HG03135 (cell line): ENCODE data around the gene OR8B8.
"Not testable (repeated sequence)": the region's sequence is repeated elsewhere in the genome, so short reads cannot be mapped to it uniquely, and the experiment has no call there.

Source experiments
- ATAC-seq: cut with Tn5 transposase; IDR thresholded peaks from one replicate; pipeline ENCODE4 v1.9.1; 2021; ENCODE audit warnings: mild to moderate bottlenecking, moderate library complexity; ENCODE audit not compliant: unreplicated experiment

OR8B8 gene, protein sequence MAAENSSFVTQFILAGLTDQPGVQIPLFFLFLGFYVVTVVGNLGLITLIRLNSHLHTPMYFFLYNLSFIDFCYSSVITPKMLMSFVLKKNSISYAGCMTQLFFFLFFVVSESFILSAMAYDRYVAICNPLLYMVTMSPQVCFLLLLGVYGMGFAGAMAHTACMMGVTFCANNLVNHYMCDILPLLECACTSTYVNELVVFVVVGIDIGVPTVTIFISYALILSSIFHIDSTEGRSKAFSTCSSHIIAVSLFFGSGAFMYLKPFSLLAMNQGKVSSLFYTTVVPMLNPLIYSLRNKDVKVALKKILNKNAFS

DNA sequence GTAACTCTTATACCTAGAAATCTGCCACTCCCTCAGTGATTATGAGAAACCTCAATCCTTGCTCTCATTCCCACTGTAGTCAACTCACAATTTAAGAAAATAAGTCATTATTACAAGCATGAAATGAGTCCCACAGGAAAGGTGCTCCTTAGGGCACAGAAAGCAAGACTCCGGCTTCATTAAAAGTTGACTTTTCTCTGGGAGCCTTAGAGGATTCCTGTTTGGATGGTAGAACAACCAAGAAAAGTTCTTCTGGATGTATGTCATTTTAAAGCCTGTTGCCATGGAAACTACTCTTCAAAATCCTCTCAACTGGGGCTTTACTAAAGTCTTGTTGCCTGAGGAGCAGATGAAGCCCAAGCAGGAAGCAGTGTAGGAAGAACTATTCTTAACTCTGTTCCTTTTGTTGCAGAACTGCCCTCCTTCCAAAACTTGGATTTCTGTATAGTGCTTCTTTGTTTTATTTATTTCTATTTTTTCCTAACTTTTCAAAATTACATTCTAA, at the start of gene OR8B8:
Gene OR8B8 (minus strand): TSS at position 51 of the 505 bp plus-strand sequence. CDS start 4,611 bp downstream, outside the sequence.
- no peak for ATAC-seq

DNA sequence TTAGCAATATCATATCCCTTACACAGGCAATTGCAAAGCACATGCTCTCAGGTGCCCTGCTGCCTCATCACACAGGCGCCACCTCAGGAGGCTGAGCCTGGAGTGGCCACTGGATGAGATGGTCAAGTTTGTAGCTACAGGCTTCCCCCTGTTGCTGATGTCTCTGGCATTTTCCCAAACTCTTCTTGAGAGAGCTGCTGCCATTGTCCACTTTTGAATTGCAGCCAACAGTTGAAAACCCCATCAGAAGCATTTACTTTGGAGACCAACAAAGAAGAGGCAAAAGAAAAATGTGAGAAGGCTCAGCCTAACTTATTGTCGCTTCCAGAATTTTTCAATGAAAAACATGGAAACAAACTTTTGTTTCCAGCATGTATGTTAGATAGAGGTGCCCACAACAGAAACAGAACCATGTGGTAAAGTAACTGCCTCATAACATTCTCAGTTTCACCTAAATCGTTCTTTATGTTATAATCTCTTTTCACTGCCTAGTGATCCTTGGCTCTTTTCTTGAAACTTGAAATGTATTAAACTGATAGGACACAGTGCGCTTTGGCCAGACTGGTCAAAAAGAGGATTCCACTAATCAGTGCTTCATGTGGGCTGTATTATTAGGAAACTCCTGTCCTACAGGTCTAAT, 47.6 kb upstream of the OR8B8 start:
- no peak for ATAC-seq

DNA sequence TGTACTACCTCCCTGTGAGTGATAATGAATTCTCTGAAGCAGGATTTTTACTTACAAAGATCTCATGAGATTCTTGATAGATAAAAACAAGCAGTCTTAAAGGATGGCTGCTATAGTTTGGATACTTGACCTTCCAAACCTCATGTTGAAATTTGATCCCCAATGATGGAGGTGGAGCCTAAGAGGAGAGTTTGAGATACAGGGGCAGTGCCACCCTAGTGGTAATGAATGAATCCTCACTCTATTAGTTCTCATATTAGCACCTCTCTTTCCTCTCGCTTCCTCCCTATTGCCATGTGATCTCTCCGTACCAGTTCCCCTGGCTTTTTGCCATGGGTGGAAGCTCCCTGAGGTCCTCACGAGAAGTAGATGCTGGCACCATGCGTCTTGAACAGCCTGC, 37.9 kb upstream of the OR8B8 start:
- no peak for ATAC-seq

DNA sequence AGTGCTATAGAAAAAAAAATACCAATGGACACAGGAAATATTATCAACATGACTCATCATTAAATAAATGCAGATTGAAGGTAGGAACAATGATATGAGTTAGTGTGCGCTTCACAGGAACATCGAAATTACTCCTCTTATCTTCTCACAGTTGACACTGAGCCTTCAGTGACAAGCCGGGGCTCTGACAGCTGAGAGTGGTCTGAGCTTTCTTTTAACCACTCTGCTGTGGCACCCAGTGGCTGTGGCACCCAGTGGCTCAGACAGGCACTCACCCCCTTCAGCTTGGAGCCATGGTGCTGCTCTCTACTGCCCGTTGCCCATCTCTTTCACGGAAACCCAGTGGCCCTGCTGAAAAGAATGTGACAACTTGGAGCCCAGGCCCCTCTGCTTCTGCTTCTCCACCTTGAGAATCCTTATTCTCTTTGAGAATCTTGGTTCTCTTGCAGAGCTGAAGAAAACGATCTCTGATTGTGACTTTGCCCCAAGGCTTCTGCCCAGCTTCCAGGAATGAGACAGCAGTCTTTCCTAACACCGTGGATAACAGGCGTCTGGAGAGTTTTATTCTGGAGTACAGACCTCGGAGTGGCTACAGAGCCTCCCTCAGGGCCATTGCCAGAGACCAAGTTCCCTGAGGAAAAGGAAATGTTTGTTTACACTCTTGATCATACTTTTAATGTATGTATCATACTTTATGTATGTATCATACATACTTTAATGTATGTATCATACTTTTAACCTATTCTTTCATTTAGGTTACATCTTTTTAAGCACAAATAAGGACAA, 37.1 kb upstream of the OR8B8 start:
- ATAC-seq = no peak

DNA sequence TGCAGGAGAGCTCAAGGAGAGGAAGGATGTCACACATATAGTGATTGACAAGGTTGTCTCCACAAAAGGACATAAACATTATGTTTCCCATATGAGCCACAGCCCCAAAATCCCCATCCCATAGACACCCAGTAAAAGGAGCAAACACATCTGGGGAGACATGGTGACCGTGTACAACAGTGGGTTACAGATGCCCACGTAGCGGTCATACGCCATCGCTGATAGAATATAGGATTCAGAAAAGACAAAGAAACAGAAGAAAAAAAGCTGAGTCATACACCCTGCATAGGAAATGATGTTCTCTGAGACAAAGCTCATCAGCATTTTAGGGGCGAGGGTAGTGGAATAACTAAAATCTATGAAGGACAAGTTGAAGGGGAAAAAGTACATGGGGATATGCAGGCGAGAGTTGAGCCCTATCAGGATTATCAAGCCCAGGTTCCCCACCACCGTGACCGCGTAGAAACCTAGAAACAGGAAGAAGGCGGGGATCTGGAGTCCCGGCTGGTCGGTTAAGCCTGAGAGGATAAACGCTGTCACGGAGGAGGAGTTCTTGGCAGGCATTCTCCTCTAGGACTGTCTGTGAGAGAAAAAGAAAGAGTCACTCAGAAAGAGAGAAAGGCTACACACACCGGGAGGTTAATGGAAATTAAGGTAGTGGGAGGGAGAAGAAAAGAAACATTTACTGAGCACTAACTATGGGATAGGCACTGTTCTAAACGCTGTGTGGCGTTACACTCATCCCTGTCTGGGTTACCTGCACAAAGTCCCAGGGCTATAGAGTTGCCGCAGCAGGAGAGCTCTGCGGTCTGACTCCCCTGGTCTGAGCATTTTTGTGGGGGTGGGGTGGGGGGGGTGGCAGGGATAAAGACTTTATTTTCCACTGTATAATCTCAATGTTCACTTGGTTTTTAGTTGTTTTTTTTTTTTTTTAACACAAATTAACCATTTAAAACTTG, 36.1 kb upstream of the OR8B8 start:
- ATAC-seq = no peak

DNA sequence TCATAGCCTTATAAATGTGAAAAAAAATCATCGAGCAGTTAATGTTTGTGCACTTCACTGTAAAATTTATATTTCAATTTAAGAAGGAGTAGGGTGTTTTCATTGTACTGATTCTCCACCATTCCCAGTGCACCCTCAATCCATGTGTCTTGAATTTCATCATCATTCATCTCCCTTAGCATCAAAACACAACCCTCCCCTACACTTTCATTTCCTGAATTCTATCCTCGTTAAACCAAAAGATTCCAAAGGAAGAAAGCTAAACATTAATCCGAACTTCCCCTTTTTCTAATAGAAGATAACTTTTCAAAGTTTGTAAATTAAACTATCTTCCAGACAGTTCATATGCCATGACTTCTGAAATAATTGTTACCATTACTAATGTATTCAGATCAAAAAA, 34.1 kb upstream of the OR8B8 start:
- no peak for ATAC-seq

DNA sequence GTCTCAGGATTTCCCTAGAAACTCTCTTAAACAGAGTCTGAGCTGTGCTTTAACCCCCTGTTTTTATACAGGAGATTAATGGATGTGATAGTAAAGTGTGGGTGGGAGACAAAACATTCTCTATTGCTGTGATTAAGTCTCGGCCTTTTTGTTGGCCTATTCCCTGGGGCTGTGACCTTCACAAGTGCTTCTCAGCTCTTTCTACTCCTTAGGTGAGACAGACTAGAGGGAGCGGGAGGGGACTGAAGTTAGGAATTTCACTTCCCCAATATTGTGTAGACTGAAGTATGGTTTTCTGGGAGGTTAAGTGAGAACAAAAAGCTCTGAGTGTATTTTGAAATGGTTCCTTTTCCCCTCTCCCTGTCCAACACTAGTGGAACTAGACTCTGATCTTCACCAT, 29.8 kb upstream of the OR8B8 start:
- ATAC-seq = no peak

DNA sequence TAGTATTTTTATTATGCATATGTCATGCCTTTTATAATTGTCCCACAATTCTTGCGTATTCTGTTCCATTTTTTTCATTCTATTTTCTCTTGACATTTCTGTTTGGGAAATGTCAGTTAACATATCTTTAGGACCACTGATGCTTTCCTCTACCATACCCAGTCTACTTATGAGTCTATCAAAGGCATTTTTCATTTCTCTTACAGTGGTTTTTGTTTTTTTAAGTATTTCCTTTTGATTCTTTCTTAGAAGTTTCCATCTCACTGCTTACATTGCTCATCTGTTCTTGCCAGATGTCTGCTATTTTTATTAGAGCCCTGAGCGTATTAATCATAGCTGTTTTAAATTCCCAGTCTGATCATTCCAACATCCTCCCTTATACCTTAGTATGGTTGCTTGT, 29.3 kb upstream of the OR8B8 start:
- no peak for ATAC-seq

DNA sequence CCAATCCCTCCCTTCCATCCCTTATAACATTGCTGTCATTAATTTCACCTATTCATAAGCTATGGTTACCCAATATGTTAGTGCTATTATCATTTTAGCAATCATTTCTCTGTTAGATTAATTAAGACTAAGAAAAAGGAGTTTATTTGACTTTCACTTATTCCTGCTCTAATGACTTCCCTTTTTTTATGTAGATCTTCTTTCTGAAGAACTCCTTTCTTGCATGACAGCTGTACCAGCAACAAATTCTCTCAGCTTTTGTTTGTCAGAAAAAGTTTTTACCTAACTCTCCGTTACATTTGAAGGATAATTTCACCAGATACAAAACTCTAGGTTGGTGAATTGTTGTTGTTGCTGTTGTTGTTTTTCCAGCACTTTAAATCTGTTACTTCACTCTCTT, 28.6 kb upstream of the OR8B8 start:
- no peak for ATAC-seq

DNA sequence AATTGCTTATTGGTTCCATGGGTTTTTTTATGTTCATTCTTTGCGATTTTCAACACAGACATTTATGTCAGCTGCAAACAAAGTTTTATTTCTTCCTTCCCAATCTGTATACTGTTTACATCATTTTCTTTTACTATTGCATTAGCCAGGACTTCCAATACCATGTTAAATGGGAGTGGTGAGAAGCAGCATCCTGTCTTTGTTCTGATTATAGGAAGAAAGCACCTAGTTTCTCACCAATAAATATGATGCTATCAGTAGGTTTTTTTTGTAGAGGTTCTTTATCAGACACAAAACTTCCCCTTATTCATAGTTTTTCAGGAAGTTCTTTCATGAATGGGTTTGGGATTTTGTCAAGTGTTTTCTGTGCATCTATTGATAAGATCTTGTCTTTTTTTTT, 28.0 kb upstream of the OR8B8 start:
- no peak for ATAC-seq

DNA sequence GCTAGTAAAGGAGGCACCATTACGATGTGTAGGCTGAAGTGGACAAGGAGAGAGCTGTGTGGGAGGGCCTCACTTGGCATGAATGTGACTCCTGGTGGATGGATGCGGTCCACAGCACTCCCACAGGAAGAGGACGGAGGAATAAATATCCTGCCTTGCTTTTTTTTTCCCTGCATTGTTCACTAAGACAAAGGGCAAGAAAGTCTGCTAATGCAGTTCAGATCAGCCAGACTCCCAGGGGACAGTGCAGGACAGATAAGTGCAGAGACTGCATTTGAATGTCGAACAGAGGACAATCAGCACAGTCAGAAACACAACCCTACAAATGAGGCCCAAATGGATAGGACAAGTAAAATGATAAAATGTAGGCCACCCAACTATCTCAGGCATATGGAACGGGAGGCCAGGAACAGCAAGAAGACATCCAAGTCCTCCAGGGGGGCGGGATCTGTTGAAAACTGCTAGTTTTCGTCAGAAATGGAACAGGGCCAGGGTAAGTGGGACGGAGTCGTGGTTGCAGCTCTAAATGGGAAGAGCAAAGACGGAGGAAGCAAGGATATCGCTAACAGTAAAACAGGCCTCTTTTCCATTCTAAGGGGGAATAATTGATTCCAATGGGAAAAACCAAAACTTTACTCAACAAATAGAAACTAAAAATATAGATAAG, 25.2 kb upstream of the OR8B8 start:
- no peak for ATAC-seq

DNA sequence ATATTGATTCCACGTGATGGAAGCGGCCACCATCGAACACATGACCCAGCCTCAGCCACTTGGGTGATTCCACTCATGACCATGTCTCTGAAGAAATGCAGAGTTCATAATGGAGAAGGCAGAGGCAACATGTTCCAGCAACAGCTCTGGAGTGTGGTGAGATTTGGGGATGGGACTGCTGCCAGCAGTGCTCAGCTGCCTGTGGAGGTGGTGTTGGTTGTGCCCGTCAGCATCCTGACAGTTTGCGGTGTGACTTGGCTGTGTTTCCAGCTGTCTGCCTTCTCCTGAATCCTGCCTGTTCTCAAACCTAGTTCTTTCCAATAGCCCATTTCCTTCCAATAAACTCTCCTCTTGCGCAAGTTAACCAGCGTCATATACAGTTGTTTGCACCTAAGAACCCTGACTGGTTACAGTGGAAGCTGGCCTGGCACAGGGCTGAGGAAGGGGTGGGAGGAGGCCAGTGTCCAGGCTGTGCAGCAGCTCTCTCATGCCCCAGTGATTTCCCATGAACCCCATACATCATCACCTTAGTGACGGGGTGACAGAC, 22.0 kb upstream of the OR8B8 start:
- no peak for ATAC-seq

DNA sequence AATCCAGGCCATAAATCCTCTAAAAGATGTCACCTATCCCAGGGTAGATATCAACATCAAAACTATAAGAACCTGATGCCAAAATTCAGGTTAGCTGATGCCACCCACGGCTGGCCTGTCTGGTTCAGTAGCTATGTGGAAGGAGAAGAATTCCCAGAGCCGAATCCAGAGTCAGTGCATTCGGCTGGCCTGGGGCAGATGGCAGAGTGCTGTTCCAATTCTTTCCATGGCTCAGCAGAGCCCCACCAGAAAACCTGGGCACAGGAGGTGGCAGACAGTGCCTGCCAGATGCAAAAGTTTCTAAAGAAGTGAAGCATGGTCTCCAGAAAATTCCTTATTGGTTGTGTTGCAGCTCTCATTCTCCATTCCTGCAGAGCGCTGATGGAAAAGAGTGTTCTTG, 19.9 kb upstream of the OR8B8 start:
- ATAC-seq = no peak

DNA sequence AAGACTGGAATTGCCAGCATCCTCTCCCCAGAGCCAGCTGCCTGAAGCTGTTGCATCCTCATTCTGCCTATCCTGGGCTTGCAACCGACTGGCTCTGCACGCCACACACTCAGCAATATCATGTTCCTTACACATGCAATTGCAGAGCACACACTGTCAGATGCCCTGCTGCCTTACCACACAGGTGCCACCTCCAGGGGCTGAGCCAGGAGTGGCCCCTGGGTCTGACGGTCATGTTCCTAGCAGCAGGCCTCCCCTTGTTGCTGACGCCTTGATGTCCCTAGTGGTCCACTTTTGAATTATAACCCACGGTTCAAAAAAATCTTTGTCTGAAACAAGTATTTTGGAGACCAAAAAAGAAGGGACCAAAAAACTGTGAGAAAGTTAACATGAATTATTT, 18.5 kb upstream of the OR8B8 start:
- ATAC-seq = no peak

DNA sequence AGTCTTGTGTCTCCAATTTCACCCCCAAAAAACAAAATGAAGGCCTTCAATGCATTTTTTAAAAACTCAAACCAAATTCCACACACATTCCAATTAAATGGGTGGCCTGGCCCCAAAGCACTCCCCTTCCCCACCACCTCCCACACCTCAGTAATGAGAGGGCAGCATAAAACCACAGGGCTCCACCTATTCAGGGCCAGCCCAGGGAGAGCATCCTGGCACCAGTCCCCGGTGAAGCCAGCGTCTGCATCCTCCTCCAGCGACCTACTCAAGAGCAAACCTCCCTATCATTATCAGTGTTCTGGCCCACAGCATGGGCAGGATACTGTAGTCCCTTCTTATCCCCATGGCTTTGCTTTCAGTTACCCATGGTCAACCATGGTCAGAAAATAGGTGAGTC, 17.8 kb upstream of the OR8B8 start:
- ATAC-seq = no peak

DNA sequence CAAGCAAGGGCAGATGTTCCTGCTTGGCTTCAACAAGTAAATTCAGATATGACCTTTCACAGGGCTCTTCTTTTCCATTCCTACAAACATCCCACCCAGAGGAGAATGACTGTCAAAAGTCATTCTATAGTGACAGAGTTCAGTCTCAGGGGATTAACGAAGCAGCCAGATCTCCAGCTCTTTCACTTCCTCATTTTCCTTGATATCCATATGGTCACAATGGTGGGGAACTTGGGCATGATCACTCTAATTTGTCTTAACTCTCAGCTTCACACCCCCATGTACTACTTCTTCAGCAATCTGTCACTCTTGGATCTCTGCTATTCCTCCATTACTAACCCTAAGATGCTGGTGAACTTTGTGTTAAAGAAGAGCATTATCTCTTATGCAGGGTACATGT, 15.0 kb upstream of the OR8B8 start:
- ATAC-seq = no peak

DNA sequence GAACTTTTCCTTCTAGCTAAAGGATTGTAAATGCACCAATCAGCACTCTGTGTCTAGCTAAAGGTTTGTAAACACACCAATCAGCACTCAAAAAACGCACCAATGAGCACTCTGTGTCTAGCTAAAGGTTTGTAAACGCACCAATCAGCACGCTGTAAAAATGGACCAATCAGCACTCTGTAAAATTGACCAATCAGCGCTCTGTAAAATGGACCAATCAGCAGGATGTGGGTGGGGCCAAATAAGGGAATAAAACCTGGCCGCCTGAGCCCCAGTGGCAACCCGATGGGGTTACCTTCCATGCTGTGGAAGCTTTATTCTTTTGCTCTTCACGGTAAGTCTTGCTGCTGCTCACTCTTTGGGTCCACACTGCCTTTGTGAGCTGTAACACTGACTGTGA, 13.9 kb upstream of the OR8B8 start:
- not testable (repeated sequence) for ATAC-seq

DNA sequence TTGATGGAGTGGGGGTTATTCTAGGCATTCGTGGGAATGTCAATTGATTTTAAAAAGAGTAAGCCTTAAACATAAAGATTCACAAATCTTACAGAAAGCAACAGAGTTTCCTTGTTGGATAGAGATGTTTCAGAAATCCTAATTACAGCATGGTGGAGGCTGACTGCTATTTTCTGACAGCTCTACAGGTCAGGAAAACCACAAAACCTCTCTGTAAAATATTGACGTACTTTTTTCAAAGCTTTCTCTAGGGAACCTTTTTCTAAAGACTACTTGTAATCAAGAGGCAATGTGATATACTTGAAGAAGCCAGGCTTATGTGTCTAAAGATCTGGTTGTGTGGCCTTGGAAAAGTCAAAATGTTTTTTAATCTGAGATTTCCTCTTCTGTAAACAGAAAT, 9.1 kb upstream of the OR8B8 start:
- ATAC-seq = no peak

DNA sequence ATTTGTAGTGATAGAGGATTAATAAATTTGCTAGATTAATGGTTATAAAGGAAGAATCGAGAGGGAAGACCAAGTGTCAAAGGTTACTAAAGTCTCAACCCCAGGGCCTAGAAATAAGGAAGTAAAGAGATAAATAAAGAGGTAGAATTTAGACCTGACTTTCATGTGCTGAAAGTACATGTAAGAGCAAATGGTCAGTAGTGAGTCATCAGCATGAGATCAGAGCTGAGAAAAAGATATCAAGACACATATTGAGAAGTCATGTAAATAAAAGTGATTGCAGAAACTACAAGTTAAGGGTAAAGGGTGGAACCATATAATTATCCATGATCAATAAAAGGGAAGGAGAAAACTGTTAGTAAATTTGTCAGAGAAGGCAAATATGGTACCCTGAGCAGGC, 1.4 kb upstream of the OR8B8 start:
- no peak for ATAC-seq

DNA sequence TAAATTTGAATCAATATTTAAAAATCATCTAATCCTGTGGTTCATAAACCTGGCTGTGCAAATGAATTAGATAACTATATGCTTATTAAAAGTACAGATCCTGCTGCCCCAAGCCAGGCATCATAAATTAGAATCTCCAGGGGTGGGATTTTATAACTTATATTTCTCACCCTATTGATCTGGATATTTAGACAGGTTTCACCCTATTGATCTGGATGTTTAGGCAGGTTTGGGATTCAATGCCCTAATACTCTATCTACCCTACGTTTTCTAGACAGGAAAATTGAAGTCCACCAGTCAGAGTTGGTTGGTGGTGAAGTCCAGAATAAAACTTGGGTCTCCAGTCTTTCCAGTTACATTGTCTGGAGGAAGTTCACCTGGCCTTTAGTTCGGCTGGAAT, 2.6 kb downstream of the OR8B8 start:
- no peak for ATAC-seq
